Hypothalamus (tissue), 51 donors: ENCODE data around the gene CACFD1.
"Not testable (repeated sequence)": the region's sequence is repeated elsewhere in the genome, so short reads cannot be mapped to it uniquely, and the experiment has no call there.

Experiments used
- DNase-seq, 51 donors: peaks; one replicate each; lab custom pipeline; 2025; lab: John Stamatoyannopoulos, UW

Gene CACFD1

GRCh38 chr9:133439337-133439736 is 20.4 kb upstream of the CACFD1 start:
- DNase-seq = no peak

- DNase-seq = no peak
These were observed 18.9 kb upstream of the CACFD1 start for GRCh38 chr9:133440874-133441273.

- DNase-seq = no peak
These were observed 18.2 kb upstream of the CACFD1 start for GRCh38 chr9:133441571-133441970.

GRCh38 chr9:133443248-133443647 is 16.5 kb upstream of the CACFD1 start:
- no peak for DNase-seq

- no peak for DNase-seq
These were observed 15.8 kb upstream of the CACFD1 start for GRCh38 chr9:133443982-133444381.

- DNase-seq = no peak
These were observed 14.3 kb upstream of the CACFD1 start for GRCh38 chr9:133445293-133445969.

GRCh38 chr9:133448487-133448972 is 11.2 kb upstream of the CACFD1 start:
- DNase-seq = no peak

GRCh38 chr9:133449760-133450159 is 10.0 kb upstream of the CACFD1 start:
- no peak for DNase-seq

- not testable (repeated sequence) for DNase-seq
These were observed 7.9 kb upstream of the CACFD1 start for GRCh38 chr9:133451865-133452264.

- no peak for DNase-seq
These were observed 7.2 kb upstream of the CACFD1 start for GRCh38 chr9:133452562-133452961.

GRCh38 chr9:133453651-133454050 is 6.1 kb upstream of the CACFD1 start:
- peak in 15 of 51 donors; percentile 12 to 47 (median 31) for DNase-seq

GRCh38 chr9:133454325-133454724 is 5.5 kb upstream of the CACFD1 start:
- DNase-seq = no peak

GRCh38 chr9:133454943-133455673 is 4.7 kb upstream of the CACFD1 start:
- no peak for DNase-seq

- no peak for DNase-seq
These were observed 3.8 kb upstream of the CACFD1 start for GRCh38 chr9:133455936-133456335.

- no peak for DNase-seq
These were observed 3.4 kb upstream of the CACFD1 start for GRCh38 chr9:133456409-133456808.

- no peak for DNase-seq
These were observed 2.5 kb upstream of the CACFD1 start for GRCh38 chr9:133457233-133457632.

GRCh38 chr9:133457748-133458147 is 2.0 kb upstream of the CACFD1 start:
- DNase-seq = no peak

GRCh38 chr9:133458643-133459312 is 1.0 kb upstream of the CACFD1 start:
- no peak for DNase-seq

GRCh38 chr9:133460405-133461175 is 812 bp downstream of the CACFD1 start:
- peak in 39 of 51 donors; percentile 26 to 86 (median 68) for DNase-seq

GRCh38 chr9:133461975-133462374 is 2.2 kb downstream of the CACFD1 start:
- DNase-seq = no peak
